GM12873 (cell line): ENCODE measurements around the gene LSG1.

Experiments used
- TF ChIP-seq, protein P1 (sequence below): IDR thresholded peaks from 2 replicates; pipeline ENCODE4 v1.5.1; 2012; ENCODE audit warnings: low read depth, mild to moderate bottlenecking, moderate library complexity, low read length, control low read depth; ENCODE audit not compliant: insufficient read depth; ENCODE audit errors: missing control alignments

The LSG1 gene

DNA sequence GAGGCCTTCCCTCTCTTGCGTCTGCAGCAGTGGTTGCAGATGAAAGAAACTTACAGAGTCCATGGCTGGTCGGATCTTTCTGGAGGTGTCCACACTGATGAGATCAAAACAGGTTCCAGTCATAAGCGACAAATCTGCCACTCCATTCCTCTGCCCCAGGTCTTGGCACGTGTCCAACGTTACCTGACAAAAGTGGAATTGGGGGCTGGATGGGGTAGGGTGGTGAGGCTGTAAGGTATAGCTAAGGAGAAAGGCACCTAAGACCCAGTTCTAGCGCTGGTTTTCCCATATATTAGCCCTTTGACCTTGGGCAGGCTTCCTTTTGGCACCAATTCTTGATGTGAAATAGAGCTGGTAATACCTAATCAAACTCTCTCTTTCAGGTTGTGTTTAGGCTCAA lies 24.7 kb upstream of the LSG1 start:
- TF ChIP-seq, protein P1, sequence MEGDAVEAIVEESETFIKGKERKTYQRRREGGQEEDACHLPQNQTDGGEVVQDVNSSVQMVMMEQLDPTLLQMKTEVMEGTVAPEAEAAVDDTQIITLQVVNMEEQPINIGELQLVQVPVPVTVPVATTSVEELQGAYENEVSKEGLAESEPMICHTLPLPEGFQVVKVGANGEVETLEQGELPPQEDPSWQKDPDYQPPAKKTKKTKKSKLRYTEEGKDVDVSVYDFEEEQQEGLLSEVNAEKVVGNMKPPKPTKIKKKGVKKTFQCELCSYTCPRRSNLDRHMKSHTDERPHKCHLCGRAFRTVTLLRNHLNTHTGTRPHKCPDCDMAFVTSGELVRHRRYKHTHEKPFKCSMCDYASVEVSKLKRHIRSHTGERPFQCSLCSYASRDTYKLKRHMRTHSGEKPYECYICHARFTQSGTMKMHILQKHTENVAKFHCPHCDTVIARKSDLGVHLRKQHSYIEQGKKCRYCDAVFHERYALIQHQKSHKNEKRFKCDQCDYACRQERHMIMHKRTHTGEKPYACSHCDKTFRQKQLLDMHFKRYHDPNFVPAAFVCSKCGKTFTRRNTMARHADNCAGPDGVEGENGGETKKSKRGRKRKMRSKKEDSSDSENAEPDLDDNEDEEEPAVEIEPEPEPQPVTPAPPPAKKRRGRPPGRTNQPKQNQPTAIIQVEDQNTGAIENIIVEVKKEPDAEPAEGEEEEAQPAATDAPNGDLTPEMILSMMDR: no peak

DNA sequence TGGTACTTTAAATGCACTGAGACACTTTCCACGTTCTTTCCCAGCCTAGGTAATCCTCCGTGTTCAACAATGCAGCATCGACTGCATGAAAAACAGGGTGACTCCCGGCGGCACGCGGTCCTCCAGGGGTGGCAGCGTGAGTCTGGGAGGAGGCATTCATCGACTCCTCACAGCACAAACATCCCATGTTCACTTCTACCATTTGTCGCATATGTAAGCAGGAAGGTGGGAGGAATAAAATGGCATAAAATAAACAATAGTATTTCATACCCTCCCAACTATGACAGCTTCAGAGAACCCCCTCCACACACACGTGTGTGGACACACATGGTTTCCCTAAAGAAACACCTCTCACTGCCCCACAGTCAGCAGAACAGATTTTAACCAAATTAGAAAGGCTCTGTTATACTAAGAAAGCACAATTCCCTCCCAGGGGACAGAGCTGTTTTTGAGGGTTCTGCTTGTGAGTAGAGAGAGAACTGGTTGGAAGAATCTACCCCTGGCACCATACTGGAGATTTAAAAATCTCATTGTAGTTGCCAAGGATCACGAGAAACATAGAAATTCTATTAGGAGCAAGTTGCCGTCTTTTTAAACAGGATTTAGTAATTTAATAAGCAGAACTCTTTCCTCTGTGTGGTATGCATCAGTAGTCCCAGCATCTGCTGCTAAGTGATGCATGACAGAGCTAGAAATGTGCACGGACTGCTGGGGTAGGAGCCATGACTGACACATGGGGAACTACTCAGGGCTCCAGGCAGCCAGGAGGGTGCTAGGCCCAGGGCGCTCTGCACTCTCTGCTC lies 19.7 kb upstream of the LSG1 start:
- TF ChIP-seq, protein P1: no peak

DNA sequence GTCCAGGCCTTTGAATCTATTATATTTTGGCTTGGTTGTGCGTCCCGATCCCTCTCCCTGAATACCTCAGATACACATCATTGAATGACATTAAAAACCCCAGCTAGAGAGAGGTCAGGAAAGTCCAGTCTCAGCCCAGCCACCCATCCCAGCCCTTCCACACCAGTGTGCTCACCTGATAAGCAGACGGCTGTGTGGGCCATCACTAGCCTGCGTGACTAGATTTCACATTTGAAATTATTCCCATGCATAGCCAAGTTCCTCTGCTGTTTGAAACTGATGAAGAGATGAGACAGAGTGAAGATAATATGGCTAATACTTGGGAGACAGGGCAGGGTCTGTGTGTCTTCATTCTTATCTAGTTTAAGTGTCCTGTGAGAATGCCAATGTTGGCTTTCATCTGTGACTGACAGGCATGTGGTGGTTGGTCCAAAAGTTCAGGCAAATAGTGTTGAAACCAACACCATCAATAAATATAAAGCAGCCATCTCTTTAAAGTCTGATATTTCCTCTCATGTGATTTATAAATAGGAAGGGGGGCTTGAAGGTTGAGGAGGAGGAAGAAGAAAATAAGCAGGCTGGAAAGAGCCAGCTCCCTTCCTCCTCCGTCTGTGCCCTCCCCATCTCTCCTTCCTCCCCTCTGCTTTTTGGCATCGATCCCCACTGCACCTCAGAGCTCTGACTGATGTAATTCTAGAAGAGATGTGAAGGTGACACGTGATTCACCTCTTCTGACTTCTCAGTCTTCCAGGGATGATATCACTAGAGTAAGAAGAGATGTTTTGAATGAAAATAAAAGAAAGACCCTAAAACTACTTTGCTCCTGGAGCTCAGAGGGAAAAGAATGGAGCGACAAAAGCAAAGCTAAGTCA lies 18.7 kb upstream of the LSG1 start:
- TF ChIP-seq, protein P1: no peak

DNA sequence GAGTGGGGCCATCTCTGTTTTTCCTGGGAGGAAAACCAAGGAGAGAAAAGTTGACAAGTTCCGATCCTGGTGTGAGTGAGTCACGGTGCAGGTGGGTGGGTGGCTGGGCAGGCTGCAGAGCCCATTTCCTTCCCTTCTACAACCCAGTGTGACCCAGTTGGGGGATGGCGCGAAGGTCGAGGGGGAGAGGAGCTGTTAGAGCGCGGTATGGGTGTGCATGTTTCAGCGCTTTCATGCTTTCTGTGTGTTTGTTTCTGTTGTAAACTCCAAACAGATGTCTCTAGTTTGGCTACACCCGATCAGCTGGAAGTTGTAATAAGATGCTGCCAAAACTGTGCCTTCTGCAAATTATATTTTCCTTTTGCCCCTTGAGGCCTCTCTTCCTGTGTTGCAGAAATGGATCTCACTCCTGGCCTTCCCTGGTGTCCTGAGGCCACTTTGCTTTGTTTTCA lies 17.5 kb upstream of the LSG1 start:
- TF ChIP-seq, protein P1: no peak

DNA sequence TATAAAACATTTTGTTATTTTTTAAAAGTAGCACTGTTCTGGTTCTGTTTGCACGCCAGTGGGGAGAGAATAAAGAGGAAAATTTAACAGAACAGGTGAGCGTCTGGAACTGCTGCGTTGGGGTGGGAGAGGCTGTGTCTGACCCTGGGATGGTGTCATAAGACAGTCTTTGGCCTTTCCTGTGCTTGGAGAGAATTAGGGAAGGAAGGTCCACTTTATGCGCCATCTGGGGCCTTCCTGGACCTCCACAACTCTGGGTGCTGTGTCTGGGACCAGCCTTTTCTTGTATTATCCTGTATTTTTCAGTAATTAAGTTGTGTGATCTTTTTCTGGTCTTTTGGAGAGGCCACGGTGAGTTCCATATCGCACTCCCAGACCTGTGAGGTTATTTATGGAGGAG lies 17.0 kb upstream of the LSG1 start:
- TF ChIP-seq, protein P1: no peak

DNA sequence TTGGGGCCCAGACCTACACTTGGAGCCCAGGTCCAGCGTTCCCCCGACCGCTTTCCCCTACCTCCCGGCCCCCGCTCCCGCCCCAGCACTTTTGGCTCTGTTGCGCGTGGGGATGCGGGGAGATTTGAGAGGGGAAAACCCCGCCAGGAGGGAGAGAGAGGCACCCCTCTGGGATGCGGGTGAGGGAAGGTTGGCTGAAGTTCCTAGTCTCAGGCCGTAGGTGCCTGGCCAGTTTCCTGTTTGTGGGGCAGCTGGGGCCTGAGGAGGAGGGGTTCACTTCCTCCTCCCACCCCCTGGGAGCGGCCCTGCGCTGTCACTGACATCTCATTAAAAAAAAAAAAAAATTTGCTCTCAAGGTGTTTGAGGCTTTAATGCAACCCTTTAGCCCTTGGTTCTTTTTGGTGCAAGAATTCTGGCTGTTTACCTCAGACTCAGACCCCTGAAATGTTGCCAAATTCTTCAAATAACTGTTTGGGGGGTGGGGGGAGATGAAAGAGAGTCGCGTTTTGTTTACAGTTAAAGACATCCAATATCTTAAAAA lies 16.3 kb upstream of the LSG1 start:
- TF ChIP-seq, protein P1: no peak
